Trophoblast cell (in vitro differentiated cells and primary cell): ENCODE measurements around the gene ARMH1.

Experiments used
- DNase-seq, 2 donors: peaks; one replicate each; pipeline ENCODE4 v3.0.0-alpha.2; 2016
- H2AFZ ChIP-seq: 2 replicates; pipeline ENCODE4 v1.6.1; 2013; ENCODE audit warnings: low read length, moderate library complexity, mild to moderate bottlenecking; ENCODE audit not compliant: insufficient read depth, poor library complexity
- H2AK5ac ChIP-seq: 2 replicates; pipeline ENCODE4 v1.6.1; 2013; ENCODE audit warnings: mild to moderate bottlenecking, low read length
- H2BK120ac ChIP-seq: 2 replicates; pipeline ENCODE4 v1.6.1; 2013; ENCODE audit warnings: low read length, mild to moderate bottlenecking, moderate library complexity; ENCODE audit not compliant: insufficient read depth, poor library complexity
- H2BK12ac ChIP-seq: 2 replicates; pipeline ENCODE4 v1.6.1; 2013; ENCODE audit warnings: mild to moderate bottlenecking, low read length, moderate library complexity
- H2BK5ac ChIP-seq: 2 replicates; pipeline ENCODE4 v1.6.1; 2013; ENCODE audit warnings: low read length, low read depth, moderate library complexity, mild to moderate bottlenecking; ENCODE audit not compliant: poor library complexity
- H3K14ac ChIP-seq: 2 replicates; pipeline ENCODE4 v1.6.1; 2013; ENCODE audit warnings: mild to moderate bottlenecking, low read length
- H3K18ac ChIP-seq: 2 replicates; pipeline ENCODE4 v1.6.1; 2013; ENCODE audit warnings: mild to moderate bottlenecking, low read length
- H3K23ac ChIP-seq: 2 replicates; pipeline ENCODE4 v1.6.1; 2013; ENCODE audit warnings: low read length
- H3K27ac ChIP-seq: 2 replicates; pipeline ENCODE4 v1.5.1; 2013; ENCODE audit warnings: low read depth, mild to moderate bottlenecking, inconsistent platforms, low read length, moderate library complexity
- H3K27me3 ChIP-seq: 2 replicates; pipeline ENCODE4 v1.6.1; 2013; ENCODE audit warnings: inconsistent platforms, mild to moderate bottlenecking, low read length, moderate library complexity; ENCODE audit not compliant: insufficient read depth
- H3K36me3 ChIP-seq, 2 experiments: 1 replicate in 1 of 2; 2 replicates in 1 of 2; pipeline ENCODE4 v1.6.1; 2013; ENCODE audit warnings: low read length in 2 of 2, mild to moderate bottlenecking in 2 of 2, moderate library complexity in 1 of 2; ENCODE audit not compliant: insufficient read depth in 2 of 2, control insufficient read depth in 1 of 2
- H3K4ac ChIP-seq: 2 replicates; pipeline ENCODE4 v1.6.1; 2013; ENCODE audit warnings: low read depth, mild to moderate bottlenecking, low read length, moderate library complexity
- H3K4me1 ChIP-seq, 2 experiments: 1 replicate in 1 of 2; 2 replicates in 1 of 2; pipeline ENCODE4 v1.6.1; 2013; ENCODE audit warnings: low read length in 2 of 2, mild to moderate bottlenecking in 2 of 2, moderate library complexity in 1 of 2; ENCODE audit not compliant: insufficient read depth in 2 of 2, control insufficient read depth in 1 of 2
- H3K4me2 ChIP-seq: 2 replicates; pipeline ENCODE4 v1.6.1; 2013; ENCODE audit warnings: inconsistent platforms, mild to moderate bottlenecking, low read length, moderate library complexity
- H3K4me3 ChIP-seq: 2 replicates; pipeline ENCODE4 v1.5.1; 2013; ENCODE audit warnings: mild to moderate bottlenecking, low read depth, low read length, inconsistent platforms
- H3K79me1 ChIP-seq: one replicate; pipeline ENCODE4 v1.6.1; 2013; ENCODE audit warnings: low read length
- H3K79me2 ChIP-seq: 2 replicates; pipeline ENCODE4 v1.6.1; 2013; ENCODE audit warnings: low read length, mild to moderate bottlenecking; ENCODE audit not compliant: control insufficient read depth, insufficient read depth, poor library complexity
- H3K9ac ChIP-seq: 2 replicates; pipeline ENCODE4 v1.6.1; 2013; ENCODE audit warnings: mild to moderate bottlenecking, low read length
- H3K9me3 ChIP-seq: 2 replicates; pipeline ENCODE4 v1.6.1; 2013; ENCODE audit warnings: low read depth, mild to moderate bottlenecking, control low read depth, inconsistent platforms, low read length; ENCODE audit not compliant: insufficient read depth
- H4K12ac ChIP-seq: 2 replicates; pipeline ENCODE4 v1.6.1; 2013; ENCODE audit warnings: low read depth, mild to moderate bottlenecking, low read length, moderate library complexity
- H4K8ac ChIP-seq: 2 replicates; pipeline ENCODE4 v1.6.1; 2013; ENCODE audit warnings: low read depth, mild to moderate bottlenecking, low read length, moderate library complexity
- H4K91ac ChIP-seq: one replicate; pipeline ENCODE4 v1.6.1; 2013; ENCODE audit warnings: low read depth, mild to moderate bottlenecking, low read length, moderate library complexity
- WGBS: extraction: QIAGEN DNeasy Blood & Tissue Kit; methylation state at CpG from one replicate; pipeline ENCODE4 v1.1.7; 2013; ENCODE audit warnings: missing lambda C conversion rate; ENCODE audit not compliant: insufficient read length, insufficient coverage; ENCODE audit errors: extremely low coverage; 5-methylcytosine and 5-hydroxymethylcytosine counted together

ARMH1 gene

GRCh38 chr1:44647896-44648295 lies 26.6 kb upstream of the ARMH1 start:
- H3K9ac ChIP-seq = no peak overlapping the region
- no peak overlapping the region for H4K91ac ChIP-seq
- H3K4ac ChIP-seq = no peak overlapping the region
- no peak overlapping the region for H2AFZ ChIP-seq
- no peak overlapping the region for H3K4me2 ChIP-seq
- H4K12ac ChIP-seq = no peak overlapping the region
- no peak overlapping the region for H3K18ac ChIP-seq
- H4K8ac ChIP-seq = no peak overlapping the region
- H3K36me3 ChIP-seq = peaks cover 70 to 76% of the 10 kb centered on the region in 2 experiments
- H3K79me2 ChIP-seq = no peaks in the 10 kb centered on the region
- no peak overlapping the region for H3K14ac ChIP-seq
- H3K79me1 ChIP-seq = no peaks in the 10 kb centered on the region
- H3K4me1 ChIP-seq = no peaks in the 10 kb centered on the region
- no peak overlapping the region for H2BK5ac ChIP-seq
- H2BK12ac ChIP-seq = no peak overlapping the region
- no peak overlapping the region for H3K4me3 ChIP-seq
- no peaks in the 10 kb centered on the region for H3K27me3 ChIP-seq
- no peak for DNase-seq
- no CpG with 5 or more reads among the region's 2 CpGs for WGBS
- H2BK120ac ChIP-seq = no peak overlapping the region
- no peak overlapping the region for H3K23ac ChIP-seq
- no peaks in the 10 kb centered on the region for H3K9me3 ChIP-seq
- no peak overlapping the region for H3K27ac ChIP-seq
- no peak overlapping the region for H2AK5ac ChIP-seq

- peaks cover 66 to 71% of the 10 kb centered on the region in 2 experiments for H3K36me3 ChIP-seq
- no peak overlapping the region for H3K9ac ChIP-seq
- H2BK12ac ChIP-seq = no peak overlapping the region
- H4K91ac ChIP-seq = no peak overlapping the region
- H3K79me2 ChIP-seq = no peaks in the 10 kb centered on the region
- H4K8ac ChIP-seq = no peak overlapping the region
- no peak overlapping the region for H3K14ac ChIP-seq
- no peak overlapping the region for H4K12ac ChIP-seq
- no peaks in the 10 kb centered on the region for H3K79me1 ChIP-seq
- no peak overlapping the region for H2BK5ac ChIP-seq
- H2AFZ ChIP-seq = no peak overlapping the region
- H3K4me3 ChIP-seq = no peak overlapping the region
- H2AK5ac ChIP-seq = no peak overlapping the region
- no peak overlapping the region for H3K18ac ChIP-seq
- no peaks in the 10 kb centered on the region for H3K9me3 ChIP-seq
- WGBS = no CpG with 5 or more reads among the region's 13 CpGs
- no peak overlapping the region for H3K4ac ChIP-seq
- H2BK120ac ChIP-seq = no peak overlapping the region
- DNase-seq = no peak
- no peak overlapping the region for H3K4me2 ChIP-seq
- no peaks in the 10 kb centered on the region for H3K4me1 ChIP-seq
- no peak overlapping the region for H3K27ac ChIP-seq
- H3K23ac ChIP-seq = no peak overlapping the region
- no peaks in the 10 kb centered on the region for H3K27me3 ChIP-seq
These were observed 25.8 kb upstream of the ARMH1 start for GRCh38 chr1:44648529-44649250.

- Histone ChIP-seq H3K36me3 (peaks cover 64 to 67% of the 10 kb centered on the region in 2 experiments), H3K9me3 (no peaks in the 10 kb centered on the region), H3K18ac (no peak overlapping the region), H2AK5ac (no peak overlapping the region), H4K91ac (no peak overlapping the region), H3K27me3 (no peaks in the 10 kb centered on the region), H2BK12ac (no peak overlapping the region), H3K23ac (no peak overlapping the region), H3K27ac (no peak overlapping the region), H2BK5ac (no peak overlapping the region), H3K4me3 (no peak overlapping the region), H3K14ac (no peak overlapping the region), H4K12ac (no peak overlapping the region), H4K8ac (no peak overlapping the region), H3K4me1 (no peaks in the 10 kb centered on the region), H3K79me1 (no peaks in the 10 kb centered on the region), H3K4me2 (no peak overlapping the region), H3K4ac (no peak overlapping the region), H2BK120ac (no peak overlapping the region), H3K9ac (no peak overlapping the region), H2AFZ (no peak overlapping the region), H3K79me2 (no peaks in the 10 kb centered on the region)
- DNase-seq = no peak
- WGBS = no CpG with 5 or more reads among the region's 13 CpGs
These were observed 24.7 kb upstream of the ARMH1 start for GRCh38 chr1:44649788-44650158.

GRCh38 chr1:44650159-44650831 lies 24.2 kb upstream of the ARMH1 start:
- Histone ChIP-seq H3K27ac (no peak overlapping the region), H3K36me3 (peaks cover 59 to 63% of the 10 kb centered on the region in 2 experiments), H3K14ac (no peak overlapping the region), H2BK5ac (no peak overlapping the region), H4K91ac (no peak overlapping the region), H3K79me2 (no peaks in the 10 kb centered on the region), H3K4me2 (no peak overlapping the region), H3K9ac (no peak overlapping the region), H2BK120ac (no peak overlapping the region), H3K4me1 (no peaks in the 10 kb centered on the region), H3K18ac (no peak overlapping the region), H3K4ac (no peak overlapping the region), H3K23ac (no peak overlapping the region), H3K79me1 (no peaks in the 10 kb centered on the region), H2BK12ac (no peak overlapping the region), H4K12ac (no peak overlapping the region), H2AFZ (no peak overlapping the region), H3K4me3 (no peak overlapping the region), H3K9me3 (no peaks in the 10 kb centered on the region), H4K8ac (no peak overlapping the region), H2AK5ac (no peak overlapping the region), H3K27me3 (no peaks in the 10 kb centered on the region)
- no peak for DNase-seq
- WGBS = no CpG with 5 or more reads among the region's 23 CpGs
